OCI-M2 (cell line): Measurements from ENCODE around the gene RLF.
"Not testable (repeated sequence)": the region's sequence is repeated elsewhere in the genome, so short reads cannot be mapped to it uniquely, and the experiment has no call there.

Experiments used
- DNase-seq: peaks from one replicate; lab custom pipeline; 2025; ENCODE audit not compliant: unreplicated experiment; lab: John Stamatoyannopoulos, UW

Gene RLF

DNA sequence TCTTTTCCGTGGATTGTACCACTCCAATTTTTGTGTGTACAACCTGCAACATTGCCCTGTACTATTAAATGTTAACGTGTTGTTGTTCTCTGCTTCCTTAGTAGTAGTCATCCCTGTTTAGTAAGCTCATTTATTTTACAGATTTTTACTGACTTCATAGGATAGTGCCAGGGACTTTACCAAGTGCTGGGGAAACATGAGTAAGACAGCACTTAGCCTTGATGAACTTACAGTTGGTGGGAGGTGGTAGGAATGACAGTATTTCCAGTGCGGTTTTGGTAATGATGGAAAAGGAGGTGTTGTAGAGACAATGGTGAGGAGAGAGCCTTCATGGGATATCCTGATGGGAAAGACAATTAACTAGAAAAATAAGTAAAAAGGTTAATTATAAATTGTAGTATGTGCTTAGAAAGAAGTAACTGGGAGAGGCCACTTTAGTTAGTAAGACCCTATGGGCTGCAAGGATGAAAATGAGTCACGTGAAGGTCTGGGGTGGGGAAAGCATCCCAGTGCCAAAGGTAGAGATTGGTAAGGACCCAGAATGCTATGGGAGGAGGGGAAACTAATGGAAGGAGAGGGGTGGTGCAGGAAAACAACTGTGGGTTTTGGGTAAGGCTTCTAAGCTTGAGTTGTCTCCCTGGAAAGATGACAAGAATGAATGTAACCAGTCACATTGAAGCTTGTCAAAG is 1.7 kb downstream of the RLF start:
- no peak for DNase-seq

DNA sequence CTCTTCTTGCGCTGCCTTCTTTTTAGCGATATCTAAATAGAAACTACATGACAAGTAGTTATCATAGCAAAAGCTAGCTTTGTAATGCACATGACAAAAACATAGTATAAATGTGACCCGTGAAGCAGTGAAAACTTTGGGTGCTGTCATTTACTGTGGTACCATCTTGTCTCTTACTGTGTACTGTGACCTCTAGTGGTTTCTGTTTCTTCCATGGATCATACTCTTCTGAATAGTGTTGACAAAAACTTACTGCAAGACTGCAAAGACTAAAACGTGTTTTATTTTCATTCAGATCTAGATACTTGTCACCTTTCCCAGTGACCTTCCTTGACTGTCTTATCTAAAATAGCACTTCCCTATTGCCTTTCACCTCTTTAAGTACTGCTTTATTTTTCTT is 6.1 kb downstream of the RLF start:
- no peak for DNase-seq

DNA sequence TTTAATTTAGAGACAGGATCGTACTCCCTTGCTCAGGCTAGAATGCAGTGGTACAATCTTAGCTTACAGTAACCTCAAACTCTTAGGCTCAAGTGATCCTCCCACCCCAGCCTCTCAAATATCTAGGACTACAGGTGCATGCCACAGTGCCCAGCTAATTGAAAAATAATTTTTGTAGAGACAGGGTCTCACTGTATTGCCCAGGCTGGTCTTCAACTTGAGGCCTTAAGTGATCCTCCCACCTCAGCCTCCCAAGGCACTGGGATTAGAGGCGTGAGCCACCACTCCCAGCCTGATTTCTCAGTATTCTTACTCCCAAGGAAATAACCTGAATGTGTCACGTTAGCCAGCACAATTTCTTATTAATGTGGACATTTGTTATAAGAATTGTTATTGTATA is 9.8 kb downstream of the RLF start:
- DNase-seq = no peak

DNA sequence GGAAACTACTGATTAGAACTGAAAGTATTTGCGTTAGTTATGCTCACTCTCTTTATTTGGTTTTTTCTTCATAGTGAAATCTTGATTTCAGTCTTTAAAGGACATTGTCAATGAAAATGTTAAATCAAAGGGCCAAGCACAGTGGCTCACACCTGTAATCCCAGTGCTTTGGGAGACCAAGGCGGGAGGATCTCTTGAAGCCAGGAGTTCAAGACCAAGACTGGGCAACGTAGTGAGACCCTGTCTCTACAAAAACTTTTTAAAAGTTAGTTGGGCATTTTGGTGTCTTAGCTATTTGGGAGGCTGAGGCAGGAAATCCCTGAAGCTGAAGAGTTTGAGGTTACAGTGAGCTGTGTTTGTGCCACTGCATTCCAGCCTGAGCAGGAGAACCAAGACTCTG is 13.6 kb downstream of the RLF start:
- DNase-seq = no peak

DNA sequence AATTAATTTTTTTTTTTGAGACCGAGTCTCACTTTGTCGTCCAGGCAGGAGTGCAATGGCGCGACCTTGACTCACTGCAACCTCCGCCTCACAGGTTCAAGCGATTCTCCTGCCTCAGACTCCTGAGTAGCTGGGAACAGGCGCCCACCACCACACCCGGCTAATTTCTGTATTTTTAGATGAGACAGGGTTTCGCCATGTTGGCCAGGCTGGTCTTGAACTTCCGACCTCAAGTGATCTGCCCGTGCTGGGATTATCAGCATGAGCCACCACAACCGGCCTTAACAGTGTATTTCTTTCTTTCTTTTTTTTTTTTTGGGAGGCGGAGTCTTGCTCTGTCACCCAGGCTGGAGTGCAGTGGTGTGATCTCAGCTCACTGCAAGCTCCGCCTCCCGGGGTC is 15.8 kb downstream of the RLF start:
- DNase-seq = not testable (repeated sequence)

DNA sequence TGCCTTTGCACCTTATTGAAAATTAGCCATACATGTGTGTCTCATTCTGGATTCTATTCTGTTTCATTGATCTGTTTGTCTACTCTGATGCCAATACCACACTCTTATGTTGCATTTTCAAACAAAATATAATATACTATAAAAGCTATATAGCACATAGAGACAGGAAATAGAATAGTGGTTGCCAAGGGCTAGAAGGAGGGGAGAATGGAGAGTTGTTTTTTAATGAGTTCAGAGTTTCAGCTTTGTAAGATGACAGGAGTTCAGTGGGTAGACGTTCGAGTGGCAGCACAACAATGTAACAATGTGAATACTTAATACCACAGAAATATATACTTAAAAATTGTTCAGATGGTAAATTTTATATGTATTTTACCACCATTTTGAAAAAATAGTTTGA is 17.0 kb downstream of the RLF start:
- no peak for DNase-seq

DNA sequence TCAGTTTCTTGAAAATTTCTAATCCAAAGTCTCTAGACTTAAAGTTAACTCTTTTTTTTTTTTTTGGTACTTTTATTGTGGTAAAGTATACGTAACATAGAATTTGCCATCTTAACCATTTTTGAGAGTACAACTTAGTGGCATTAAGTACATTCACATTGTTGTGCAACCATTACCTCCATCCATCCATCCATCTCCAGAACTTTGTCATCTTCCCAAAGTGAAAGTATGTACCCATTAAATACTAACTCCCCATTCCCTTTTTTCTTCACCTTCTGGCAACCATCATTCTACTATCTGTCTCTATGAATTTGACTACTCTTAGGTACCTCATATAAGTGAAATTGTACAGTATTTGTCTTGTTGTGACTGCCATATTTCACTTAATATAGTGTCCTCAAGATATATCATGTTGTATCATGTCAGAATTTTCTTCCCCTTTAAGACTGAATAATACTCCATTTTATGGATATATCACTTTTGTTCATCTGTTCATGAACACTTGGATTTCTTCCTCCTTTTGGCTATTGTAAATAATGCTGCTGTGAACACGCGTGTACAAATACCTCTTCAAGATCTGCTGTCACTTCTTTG is 18.4 kb downstream of the RLF start:
- no peak for DNase-seq

DNA sequence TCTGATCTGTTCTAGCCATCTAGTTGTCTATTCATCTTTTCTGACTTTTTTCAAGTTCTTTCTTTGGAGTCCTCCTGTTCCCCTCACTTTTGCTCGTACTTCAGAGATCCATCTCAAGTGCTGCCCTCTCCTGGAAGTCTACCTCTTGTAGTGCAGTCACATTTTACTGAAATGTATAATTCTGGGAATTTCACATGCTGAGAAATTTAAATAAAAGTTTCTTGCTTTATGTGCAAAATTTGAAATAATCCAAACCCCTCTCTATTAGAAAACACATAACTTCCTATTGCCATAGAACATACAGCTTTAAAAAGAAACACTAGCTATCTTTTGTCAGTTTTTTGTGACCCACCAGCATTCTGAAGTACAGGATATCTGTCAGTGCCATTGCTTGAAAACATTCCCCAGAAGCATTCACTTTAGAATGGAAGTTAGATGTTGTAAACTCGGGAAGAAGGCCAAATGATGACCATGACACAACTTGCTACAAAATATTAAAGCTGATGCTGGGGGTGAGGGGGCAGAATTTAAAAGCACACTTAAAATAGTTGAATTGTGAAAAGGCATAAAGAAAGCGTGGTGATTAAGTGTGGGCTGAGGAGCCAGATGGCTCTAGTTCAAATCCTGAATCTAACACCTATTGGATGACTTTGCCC is 22.0 kb downstream of the RLF start:
- no peak for DNase-seq

DNA sequence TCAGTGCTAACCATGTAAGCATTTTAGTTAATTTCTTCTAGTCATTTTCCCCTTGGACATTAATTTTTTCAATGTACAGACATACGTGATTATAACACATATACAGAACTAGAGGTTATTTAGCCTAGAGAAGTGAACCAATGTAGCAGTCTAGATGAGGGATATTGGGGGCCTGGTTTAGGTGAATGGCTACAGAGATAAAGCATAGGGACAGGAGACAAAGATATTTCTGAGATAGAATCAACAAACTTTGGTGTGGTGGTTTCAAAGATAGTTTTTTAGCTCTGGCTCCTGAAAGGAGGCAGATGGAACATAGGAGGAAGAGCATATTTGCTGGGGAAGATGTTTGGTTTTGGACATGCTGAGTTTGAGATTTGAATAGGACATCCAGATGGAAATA is 23.0 kb downstream of the RLF start:
- no peak for DNase-seq

DNA sequence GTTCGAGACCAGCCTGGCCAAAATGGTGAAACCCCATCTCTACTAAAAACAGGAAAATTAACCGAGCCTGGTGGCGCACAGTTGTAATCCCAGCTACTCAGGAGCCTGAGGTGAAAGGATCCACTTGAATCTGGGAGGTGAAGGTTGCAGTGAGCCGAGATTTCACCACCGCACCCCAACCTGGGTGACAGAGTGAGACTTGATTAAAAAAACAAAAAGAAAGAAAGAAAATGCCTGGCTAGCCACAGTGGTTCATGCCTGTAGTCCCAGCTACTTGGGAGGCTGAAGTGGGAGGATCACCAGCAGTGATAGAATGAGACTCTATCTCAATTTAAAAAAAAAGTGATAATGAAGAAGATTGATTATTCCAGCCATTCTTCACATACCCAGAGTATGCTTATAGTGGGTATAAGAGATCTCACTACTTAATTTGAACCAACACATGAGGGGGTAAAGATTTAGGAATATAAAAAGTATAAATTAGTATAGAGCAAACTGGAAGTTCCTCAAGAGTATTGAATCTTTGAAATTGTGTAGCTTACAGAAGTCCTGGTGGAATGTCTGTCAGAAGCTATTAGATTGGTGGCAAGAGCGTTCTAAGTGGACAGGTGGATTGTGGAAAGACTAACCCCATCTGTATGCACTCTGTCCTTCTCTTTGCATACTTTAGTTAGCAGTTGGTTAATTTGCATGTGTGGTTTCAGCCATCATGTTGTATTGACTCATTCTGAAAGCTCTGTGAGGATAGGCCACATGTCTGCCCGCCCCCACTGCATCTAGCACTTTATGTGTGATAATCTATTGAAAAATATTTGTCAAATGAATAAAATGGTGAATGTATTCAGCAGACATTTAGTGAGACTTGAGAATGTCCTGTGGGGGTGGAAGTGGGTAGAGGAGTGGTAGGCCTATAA is 25.0 kb downstream of the RLF start:
- no peak for DNase-seq

DNA sequence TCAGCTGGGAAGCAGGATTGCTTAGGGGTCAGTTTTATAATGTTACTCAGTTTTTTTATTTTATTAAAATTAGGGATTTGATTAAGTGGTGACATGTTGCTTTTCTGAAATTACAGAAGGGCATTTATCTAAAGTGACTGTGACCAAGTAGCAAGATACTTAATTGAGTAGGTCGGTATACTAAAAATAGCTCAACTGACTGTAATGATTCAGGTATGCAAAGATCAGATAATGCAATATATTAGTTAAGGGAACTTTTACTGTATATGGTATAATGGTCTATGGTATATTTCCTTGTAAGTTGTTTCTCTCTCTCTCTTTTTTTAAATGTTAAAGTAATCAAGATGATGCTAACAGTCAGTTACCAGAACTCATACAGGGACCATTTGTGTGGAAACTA is 26.2 kb downstream of the RLF start:
- no peak for DNase-seq

DNA sequence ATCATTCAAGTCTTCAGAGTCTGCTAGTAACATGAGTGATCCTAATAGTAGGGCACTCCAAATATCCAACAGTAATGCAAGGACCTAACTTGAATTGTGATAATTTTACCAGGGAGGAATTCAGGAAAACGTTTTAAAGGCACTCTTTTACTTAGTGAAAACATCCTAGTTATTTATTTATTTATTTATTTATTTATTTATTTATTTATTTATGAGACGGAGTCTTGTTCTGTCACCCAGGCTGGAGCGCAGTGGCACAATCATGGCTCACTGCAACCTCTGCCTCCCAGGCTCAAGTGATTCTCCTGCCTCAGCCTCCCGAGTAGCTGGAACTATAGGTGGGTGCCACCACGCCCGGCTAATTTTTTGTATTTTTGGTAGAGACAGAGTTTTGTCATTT is 33.5 kb downstream of the RLF start:
- not testable (repeated sequence) for DNase-seq

DNA sequence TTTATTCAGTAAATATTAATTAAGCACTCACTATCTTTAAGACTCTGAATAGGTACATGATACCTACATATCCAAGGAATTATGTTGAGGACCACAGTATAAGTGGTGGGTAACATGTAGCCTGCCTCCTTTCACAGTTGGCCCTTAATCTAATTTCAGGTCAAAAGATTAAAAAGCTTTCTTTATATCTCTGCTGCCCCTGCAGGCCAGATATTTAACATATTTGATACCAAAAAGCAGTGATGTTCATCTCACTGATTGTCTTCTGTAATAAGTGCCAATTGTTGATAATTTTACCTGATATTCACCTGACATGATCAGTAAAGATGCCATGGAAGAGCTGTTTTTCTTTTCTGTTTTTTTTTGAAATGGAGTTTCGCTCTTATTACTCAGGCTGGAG is 36.5 kb downstream of the RLF start:
- DNase-seq = no peak

DNA sequence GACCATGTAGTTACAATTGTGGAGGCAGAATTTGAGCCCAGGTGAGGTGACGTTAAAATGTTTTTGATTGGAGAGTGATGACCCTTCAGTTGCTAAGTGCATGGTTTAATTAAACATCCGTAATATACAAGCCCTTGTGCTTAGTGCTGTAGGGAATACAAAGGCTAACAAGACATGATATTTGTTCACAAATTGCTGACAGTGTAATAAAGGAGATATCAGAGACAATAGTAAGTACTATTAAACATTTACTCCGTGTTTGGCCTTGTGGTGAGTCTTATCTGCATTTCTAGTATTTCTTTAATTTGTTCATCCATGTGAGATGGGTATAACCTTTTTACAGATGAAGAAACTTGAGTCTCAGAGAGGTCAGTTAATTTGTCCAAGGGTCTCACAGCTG is 37.9 kb downstream of the RLF start:
- no peak for DNase-seq

DNA sequence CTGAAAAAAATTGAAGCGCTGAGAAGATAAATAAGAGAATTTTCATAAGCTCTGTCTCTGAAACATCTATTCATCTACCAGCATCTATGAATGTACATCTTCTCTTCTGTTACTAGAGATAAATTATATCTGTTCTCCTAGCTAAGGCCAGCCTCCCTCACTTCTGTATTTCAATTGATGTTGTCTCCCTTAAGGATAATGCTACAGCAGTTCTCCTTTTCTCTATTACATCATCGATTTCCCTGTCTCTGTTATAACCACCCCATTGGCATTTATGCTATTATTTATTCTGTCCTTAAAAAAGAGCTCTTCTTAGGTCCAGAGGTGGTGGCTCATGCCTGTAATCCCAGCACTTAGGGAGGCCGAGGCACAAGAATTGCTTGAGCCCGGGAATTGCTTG is 43.7 kb downstream of the RLF start:
- DNase-seq = no peak

DNA sequence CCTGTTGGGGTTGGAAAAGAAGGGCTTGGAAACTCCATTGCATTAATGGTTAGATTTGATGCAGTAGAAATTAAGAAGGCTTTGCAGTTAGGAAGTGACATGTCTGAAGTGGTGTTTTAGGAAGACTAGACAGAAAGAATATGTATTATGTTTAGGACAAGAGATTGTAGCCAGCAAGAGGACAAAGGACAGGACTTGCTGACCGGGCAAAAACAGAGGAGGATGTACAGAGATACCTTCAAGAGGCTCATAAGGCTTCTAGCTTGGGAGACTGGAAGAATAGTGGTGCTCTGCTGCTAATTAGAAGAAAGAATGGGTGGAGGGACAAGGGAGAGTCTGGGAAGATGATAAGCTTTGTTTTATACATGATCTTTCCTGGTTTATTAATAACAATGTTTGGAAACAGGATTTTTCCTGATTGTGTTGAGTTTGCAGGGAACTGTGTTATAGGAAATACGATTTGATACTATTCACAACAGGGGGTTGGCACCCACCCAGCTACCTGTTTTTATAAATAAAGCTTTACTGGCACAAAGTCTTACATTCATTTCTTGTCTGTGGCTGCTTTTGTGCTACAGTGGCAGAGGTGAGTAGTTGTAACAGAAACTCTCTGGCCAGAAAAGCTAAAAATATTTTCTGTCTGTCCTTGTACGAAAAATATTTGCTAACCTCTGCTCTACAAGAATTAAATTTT is 49.5 kb downstream of the RLF start:
- DNase-seq = no peak

DNA sequence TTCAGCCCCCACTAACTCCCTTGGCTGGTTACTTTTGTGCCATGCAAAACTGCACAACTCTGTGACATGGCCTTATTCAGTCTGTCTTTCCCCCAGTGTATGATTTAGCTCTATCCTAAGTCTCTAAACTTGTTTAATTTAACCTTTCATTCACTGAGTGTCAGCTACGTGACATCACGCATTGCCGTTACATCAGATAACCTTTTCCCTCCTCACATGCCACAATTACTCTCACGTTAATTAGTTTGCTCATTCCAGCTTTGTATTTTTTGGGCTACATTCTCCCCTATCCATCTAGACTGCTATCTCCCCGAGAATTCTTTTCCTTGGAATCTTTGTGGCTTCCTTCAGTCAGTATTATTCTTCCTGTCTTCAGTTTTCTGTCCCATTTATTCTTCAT is 57.1 kb downstream of the RLF start:
- DNase-seq = no peak

DNA sequence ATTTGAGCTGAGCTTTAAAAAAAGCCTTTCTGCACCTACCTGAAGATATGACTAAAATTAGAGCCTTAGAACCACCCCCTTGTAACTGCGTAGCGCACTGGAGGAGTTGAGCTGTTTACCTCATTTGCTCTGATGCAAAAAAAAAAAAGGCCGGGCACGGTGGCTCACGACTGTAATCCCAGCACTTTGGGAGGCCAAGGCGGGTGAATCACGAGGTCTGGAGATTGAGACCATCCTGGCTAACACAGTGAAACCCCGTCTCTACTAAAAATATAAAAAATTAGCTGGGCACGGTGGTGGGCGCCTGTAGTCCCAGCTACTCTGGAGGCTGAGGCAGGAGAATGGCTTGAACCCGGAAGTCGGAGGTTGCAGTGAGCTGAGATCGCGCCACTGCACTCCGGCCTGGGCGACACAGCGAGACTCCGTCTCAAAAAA is 60.3 kb downstream of the RLF start:
- DNase-seq = not testable (repeated sequence)

DNA sequence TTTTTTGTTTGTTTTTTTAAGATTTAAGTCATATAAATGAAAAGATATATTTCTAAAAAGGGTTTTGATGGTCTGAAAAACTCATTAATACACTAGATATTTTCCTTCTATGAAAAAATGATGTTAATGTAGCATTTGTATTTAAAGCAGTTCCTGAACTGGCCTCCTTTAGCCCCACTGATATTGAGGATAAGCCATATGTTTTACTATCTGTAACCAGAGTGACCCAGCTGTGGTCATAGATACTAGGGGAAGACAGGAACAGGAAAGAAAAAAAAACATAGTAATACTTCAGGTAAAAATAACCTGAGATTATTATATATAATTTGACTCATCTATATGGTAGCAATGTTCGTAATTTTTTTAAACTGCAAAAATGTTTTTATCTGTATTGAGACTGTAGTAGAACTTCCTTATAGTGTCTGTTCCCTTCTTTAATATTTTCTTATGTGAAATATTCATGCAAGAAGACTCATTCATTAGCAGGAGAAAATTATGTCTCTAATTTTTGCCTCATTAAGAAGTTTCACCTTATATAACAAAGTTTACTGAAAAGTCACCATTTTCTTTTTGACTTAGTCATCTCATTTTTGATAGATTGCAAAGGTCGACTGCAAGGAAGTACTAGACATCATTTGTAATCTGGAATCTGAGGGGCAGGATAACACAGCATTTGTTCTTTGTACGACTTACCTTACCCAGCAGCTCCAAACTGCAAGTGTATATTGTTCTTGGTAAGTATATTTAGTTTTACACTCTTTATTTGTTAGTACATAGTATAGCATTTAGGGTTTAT is 61.0 kb downstream of the RLF start:
- no peak for DNase-seq

DNA sequence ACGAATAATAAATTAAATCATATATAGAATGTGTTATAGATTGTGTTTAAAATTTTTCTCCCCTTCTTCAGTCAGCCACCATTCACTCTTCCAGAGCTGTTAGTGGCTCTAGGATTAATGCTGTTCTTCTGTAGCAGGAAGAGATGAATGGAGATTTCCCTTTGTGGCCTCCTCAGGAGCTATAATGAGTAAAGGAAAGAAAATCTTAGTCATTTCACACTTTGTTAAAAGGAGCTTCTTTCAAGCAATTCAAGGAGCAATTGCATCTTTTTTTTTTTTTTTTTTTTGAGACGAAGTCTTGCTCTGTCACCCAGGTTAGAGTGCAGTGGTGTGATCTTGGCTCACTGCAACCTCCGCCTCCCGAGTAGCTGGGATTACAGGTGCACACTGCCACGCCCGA is 62.9 kb downstream of the RLF start:
- DNase-seq = no peak
